ENCODE data around the gene SLIT1.

Gene SLIT1

DNA sequence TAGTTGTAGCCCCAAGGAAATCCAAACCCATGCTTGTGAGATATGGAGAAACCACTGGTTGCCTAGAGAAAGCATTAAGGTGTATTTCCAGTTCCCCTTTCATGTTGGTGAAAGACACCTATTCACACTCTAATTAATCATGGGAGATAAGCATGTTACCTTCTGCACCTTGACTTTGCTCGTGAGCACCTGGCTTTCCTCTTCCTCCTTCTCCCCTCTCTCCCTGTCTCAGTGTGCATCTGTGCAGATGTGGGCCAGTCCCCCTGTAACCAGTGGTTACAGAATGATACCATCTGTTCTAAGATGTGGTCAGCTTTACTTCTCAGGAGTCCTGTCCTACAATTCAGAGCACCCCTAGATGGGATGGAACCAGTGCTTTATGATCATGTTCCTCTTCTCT lies 193.0 kb downstream of the SLIT1 start:
- DNase-seq = no peak

DNA sequence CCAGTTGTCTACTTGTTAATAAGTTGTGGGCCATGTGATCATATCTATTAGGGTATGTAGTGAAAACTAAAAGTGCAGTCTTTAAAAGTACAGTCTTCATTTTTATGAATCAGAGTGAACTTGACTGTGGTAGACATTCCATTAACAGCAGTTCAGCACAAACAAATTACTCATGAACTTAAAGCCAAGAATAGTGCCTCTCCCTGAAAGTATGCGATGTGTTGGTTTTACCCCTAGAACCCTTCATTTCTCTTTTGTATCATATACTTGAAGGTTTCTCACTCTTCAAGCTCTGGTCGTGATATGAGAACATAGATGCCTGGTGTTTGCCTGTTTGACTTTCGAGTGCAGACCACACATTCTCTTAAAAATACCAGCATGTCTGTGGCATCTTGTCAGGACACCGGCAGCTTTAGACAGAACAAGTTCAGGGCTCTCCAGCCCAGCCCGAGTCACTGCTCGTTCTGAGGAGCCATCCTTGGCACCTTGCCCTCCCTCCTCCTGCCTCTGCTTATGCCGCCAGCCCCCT lies 194.4 kb downstream of the SLIT1 start:
- no peak for DNase-seq

DNA sequence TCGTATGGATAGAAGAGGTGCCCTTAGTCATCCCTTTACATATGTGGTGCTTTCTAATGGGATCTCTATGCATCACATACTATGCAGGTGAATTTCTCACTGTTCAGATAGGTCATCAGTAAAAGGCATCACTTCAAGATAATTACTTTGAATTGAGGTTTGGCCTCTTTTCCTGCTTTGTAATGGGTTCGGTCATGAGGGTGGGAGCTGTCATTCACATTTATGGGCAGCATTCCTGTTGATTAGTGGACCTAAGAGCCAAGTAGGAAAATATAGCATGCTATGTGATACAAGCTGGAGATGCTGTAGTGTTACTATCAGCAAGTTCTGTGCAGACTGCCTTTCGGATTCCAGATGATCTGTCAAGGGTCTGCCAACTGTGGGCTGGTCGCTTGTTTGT lies 197.3 kb downstream of the SLIT1 start:
- DNase-seq = no peak

DNA sequence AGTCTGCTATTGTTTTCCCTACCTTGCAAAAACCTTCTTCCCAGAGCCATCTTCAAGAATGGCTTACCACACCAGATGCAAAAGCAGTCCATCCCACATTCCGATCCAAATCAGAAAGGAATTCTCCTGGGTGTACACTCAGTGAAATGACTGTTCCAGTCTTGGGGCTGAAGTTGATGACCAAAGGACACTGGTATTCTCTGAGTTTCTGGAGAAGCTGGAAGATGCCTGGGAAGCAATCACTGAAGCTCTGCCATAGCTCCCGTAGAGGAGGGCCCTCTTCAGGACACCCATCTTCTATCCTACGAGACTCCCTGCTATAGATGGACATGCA lies 197.9 kb downstream of the SLIT1 start:
- no peak for DNase-seq

DNA sequence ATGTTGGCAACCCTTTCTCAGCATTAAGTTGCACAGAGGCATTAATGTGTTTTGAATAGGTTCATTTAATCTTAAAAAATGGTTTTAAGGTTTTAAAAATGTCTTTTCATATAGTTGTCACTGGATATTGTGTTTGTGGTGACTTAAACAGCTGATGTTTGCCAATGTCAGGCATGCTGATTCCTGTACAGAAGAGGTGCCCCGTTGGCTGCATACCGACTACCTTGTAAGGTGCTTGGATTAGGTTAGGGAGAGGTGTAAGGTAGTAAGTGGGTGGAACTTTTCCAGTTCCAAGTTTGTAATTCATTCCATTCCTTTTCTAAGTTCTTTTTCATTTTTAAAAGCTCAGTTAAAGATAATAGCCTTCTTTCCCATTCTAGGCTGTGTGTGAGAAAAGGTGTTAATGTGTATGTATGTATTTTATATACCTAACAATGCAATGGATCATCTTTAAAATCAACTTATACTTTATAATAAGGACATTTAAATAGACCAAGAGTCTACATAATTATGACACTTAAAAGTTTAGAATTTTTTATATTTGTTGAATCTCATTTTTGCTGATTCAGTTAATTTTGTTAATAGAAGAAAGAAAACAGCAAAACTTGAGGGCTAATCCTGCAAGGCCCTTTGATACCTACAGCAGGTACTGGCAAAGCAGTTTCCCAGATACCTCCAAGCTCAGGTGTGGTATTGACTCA lies 198.5 kb downstream of the SLIT1 start:
- DNase-seq = no peak

DNA sequence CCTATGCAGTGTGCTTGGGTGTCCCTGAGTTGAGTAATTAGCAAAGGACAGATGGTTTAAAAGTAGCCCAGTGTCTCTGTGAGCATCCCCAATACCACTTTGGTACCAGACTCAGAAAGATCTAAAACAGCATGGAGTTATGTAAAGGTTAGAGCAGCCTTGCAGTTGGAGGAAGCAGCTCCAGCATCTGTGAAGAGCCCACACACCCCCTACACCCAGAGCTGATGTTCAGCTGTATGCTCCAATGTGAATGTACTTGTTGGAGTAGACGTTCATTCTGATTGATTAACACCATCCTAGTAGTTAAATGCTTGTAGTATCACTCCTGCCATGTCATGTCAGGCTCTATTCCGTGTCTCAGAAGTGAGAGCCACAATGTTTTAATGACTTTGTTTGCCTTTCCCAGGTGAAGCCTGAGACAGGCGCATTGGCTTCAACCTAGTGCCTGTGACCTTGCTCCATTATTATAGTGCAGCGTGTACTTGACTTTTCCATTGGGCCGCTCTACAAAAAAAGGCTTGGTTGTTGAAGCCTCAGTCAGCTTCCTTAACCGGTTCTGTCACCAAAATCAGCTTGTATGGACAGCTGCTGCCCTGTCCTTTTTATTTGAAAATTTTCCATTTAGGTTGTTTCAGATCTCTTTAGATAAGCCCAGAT lies 199.4 kb downstream of the SLIT1 start:
- no peak for DNase-seq

DNA sequence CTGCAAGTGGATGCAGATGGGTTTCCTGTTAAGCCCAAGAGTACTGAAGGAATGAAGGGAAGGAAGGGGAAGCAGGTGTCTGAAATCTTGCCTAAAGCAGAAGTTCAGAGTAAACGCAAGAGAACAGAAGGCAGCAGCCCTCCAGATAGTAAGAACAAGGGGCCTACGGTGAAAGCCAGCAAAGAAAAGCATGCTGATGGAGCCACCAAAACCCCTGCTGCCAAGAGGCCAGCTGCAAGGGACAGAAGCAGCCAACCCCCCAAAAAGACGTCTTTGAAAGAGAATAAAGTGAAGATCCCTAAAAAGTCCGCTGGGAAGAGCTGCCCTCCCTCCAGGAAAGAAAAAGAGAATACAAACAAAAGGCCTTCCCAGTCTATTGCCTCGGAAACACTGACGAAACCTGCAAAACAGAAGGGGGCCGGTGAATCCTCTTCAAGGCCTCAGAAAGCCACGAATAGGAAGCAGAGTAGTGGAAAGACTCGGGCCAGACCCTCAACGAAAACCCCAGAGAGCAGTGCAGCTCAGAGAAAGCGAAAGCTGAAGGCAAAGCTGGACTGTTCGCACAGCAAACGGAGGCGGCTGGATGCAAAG lies 201.1 kb downstream of the SLIT1 start:
- no peak for DNase-seq

DNA sequence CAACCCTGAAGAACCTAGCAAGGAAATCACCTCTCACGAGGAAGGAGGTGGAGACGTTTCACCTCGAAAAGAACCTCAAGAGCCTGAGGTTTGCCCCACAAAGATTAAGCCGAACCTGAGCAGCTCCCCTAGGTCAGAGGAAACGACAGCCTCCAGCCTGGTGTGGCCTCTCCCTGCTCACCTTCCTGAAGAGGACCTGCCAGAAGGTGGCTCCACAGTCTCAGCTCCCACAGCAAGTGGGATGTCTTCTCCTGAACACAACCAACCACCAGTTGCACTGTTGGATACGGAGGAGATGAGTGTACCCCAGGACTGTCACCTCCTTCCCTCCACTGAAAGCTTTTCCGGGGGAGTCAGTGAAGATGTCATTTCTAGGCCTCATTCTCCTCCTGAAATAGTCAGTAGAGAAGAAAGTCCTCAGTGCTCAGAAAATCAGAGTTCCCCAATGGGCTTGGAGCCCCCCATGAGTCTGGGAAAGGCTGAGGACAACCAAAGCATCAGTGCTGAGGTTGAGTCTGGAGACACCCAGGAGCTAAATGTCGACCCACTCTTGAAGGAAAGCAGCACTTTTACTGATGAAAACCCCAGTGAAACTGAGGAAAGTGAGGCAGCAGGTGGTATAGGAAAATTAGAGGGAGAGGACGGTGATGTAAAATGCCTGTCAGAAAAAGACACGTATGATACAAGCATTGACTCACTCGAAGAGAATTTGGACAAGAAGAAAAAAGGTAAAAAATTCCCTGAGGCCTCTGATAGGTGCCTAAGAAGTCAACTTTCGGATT lies 203.4 kb downstream of the SLIT1 start:
- no peak for DNase-seq

DNA sequence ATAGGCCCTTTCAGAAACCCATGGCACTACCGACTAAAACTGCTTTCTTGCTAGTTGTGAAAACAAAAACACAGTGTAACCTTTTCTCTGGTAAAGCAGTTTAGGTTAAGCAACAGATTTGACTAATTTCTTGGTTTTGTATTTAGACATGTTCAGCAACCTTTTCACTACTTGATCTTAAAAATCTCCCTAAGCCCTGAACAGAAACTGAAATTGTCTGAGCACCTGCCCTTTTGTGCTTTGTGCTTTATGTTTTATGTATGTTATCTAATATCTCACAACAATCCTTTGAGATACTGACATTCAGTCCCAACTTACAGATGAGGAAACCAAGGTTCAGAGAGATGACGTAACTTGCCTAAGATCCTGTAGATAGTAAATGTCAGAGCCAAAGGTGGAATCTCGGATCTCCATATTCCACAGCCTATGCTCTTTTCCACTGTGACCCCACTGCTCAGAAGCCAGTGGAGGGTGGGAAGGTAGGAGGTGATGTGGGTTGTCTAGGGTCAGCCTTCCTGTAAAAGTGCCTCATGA lies 207.1 kb downstream of the SLIT1 start:
- DNase-seq = no peak

DNA sequence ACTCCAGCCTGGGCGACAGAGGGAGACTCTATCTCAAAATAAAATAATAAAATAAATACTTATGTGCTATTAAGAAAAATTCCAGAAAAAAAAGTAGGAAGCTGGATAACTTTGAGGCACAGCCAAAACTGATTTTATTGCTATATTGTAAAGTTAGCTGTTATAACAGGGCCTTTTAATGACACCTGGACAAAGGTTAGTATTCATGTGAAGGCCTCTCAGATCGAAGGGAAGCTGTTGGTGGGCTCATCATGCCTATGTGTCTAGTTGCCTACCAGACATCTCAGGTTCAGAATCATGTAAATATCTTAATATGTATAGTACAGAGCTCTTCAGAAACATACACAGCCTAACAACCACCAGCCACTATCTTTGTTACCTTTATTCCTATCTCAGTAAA lies 210.6 kb downstream of the SLIT1 start:
- no peak for DNase-seq

DNA sequence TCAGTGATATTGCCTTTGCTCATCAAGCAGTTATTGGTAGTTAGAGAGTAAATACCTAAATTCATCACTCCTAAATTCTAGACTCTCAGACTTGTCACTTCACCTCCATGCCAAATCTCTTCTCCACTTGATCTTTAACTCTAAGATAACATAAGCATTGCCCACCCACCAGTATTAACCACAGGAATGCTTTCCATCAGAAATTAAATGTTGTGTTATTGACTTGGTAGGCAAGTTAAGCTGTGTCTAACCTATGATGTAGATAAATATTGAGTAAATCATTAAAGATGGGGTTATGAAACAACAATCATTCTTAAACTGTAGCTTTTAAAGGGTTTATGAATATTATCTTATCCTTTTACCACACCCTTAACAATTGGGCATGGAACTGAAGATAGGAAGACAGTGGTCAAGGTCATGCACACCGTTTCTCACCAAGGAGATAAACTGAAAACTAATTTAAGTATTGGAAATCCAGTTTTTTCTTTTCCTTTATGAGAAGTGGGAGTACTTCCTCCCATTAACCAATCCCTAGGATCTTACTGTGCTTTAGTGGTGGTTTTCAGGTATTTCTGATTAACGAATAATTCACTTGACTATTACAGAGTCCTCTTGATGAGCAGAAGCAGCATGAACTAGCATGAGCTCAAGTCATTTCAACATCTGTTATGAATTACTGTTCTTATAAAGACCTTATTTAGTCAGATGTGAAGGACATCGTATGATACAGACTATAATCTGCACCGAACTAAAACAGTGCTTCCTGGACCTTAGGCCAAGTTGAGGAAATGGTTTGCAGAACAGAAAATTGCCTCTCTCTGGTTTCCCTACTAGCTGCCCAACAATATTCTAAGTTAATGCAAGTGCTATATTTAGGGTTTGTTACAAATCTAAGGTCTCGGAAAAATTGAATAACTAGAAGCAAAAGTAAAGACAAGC lies 211.7 kb downstream of the SLIT1 start:
- DNase-seq = no peak

DNA sequence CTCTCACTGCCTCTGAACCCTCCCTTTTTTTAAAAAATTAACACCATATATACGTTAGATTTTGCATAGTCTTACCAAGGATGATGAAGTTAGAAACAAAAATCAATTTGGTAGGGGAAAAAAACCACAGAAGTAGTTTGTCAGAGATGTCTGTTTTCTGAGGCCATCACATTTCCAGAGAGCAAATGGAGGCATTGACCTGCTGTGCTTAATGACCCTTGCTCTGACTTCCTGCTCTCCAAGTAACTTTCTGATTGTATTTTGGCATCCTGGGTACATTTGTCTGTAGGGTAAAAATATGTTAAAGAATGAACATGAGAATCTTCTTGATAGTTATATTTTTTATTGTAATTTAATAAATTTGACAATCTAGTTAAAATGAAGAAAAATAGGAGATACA lies 213.5 kb downstream of the SLIT1 start:
- no peak for DNase-seq

DNA sequence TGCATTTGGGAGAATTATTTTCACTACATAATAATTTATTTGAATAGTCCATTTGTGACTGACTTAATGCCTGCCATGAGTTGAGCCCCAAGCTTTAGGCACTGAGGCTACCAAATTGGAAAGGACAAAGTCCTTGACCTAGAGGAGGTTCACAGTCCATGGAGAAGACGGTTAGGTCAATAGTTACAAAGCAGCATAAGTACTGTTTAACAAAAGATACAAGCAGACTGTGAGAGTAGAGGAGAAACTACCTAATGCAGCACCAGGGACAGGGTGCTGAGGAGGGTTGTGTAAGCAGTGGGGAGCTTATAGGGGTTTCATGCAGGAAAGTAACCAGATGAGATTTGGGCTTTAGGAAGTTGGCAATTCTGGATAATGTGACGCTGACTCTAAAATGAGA lies 214.4 kb downstream of the SLIT1 start:
- DNase-seq = no peak

DNA sequence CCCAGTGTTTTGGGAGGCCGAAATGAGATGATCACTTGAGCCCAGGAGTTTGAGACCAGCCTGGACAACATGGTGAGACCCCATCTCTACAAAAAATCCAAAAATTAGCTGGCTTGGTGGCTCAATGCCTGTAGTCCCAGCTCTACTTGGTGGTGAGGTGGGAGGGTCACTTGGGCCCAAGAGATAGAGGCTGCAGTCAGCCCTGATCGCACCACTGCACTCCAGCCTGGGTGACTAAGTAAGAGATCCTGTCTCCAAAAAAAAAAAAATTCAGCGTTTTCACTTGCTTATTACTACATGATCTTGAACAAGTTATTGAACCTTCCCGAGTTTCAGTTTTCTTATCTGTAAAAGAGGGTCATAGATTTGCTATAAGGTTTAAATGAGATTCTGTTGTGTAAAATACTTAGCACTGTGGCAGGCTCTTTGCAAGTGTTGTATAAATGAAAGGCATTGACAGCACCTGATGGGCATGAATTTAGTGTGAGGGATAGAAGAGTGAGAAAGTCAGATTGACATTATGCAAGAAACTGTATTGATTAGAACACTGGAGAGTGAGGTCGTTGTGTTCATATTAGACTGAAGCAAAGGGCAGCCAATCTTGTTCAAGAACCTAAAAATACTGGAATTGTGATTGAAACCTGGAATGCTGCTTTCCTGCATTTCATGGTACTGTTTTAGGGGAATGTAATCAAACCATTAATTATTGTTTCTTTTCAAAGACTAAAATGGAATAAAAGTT lies 216.9 kb downstream of the SLIT1 start:
- no peak for DNase-seq

DNA sequence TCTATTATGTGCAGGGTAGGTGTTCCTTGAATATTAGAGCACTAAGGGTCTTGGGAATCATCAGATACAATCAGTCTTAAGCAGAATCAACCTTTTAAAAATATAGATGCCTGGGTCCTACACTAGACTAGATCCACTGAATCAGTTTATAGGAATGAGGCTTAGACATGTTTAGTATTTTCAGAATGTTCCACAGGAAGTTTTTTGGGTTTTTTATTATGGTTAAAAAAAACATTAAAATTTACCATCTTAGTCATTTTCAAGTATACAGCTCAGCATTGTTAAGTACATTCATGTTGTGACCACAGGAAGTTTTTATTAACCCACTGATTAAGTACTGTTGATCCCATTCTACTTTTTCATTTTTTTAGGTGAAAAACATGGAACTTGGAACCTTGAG lies 217.9 kb downstream of the SLIT1 start:
- no peak for DNase-seq

DNA sequence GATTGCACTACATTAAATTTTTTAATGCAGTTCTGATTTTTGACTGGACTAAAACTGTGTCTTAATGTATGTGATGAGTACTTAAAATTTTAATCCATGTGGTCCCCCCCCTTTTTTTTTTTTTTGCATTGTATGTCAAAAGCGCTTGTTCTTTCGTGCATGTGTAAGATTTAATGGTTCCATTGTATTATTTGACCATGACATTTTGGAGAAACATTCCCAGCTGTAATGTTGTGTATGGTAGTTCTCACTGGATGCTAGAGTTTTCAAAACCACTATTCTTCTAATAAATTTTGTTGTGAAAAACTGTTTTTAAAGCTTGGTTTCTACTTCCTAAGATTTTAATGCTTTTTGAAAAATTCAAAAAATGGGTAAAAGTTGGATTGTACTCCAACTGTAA lies 221.6 kb downstream of the SLIT1 start:
- no peak for DNase-seq

DNA sequence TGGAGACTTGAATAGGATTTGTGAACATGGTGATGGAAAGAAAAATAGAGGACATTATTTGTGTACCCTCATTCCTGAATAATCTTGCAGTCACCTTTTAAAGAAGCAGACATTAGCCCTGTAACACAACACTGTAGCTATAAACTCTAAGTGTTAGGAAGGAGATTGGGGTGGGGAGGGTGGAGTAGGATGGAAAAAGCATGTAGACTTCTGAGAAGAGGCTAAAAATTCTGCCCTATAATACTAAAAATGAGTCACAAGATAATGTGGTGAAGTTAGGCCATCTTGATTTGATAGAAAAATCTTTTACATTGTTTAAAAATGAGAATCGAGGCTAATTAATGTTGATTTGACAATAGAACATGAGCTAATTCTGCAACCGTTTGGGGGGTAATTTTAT lies 224.9 kb downstream of the SLIT1 start:
- no peak for DNase-seq

DNA sequence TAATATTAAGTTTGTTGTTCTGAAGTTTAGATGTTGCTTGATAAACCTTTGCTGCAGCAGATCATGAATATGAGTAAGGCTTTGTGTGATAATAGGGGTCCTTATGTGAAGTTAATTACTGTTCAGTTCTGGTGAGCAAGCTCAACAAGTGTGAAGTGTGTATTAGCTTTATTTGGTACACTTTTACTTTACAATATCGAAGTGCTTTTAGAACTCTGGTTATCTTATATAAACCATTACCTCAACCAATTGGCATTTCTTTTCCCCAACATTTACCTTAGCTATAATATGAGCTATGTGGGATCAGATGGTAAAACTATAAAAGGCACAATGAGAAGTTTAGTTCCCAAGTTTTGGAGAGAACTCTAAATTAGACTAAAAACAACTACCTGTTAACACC lies 226.0 kb downstream of the SLIT1 start:
- DNase-seq = no peak

DNA sequence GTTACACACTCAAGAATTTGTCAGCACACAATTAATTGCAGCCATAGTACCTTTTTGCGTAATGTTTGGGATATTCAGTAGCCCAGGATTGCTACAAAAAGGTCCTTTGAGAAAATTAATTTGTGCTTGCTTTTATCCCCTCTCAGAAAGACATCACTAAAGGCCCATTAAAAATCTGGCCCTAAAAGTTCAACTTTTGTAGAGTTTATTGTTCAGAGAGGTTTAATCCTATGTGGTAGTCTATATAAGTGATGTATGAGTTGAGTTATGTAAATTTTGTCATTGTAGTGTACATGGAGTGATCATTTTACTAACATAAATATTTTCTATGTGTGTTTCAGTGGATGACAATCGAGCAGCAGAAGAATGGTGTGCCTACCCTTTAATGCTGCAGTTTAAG lies 227.7 kb downstream of the SLIT1 start:
- no peak for DNase-seq

DNA sequence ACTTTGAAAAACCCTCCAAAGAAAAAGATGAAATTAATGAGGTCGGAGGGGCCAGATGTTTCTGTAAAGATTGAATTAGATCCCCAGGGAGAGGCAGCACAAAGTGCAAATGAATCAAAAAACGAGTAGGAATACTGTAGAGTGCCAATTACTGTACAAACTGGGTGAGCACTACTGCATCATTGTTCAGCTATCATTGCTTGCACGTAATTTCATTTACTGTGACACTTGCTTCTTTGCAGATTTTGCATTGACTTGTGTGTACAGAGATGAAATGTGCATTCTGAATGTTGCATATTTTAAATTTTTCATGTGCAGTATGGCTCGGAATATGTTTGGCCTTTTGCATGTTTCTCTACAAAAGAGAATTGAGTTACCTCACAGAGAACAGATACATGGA lies 230.0 kb downstream of the SLIT1 start:
- no peak for DNase-seq

DNA sequence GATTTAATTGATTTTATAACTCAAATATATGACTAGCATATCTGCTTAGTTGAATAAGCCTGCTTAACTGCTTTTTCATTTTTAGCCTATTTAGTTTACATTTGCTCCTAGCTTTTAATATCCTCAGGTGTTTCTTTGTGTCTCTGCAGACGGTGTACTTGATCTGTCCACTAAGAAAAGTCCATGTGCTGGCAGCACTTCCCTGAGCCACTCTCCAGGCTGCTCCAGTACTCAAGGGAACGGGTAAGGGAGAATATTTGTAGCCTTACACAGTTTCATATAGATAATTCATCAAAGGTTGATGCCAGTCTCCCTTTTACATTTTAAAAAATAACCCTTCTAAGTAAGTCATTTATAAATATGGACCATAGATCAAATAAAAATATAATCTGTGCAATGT lies 233.8 kb downstream of the SLIT1 start:
- DNase-seq = no peak

Measured in stimulated activated CD4-positive, alpha-beta T cell treated with anti-CD3 and anti-CD28 coated beads, Interleukin-4, amount 100 ng/mL, for 4 hours (primary cell).